ENCODE data around the gene PA2G4.
A peak's percentile ranks its signal among the peaks of the same experiment; 100 is the strongest.
"Not testable (repeated sequence)": the region's sequence is repeated elsewhere in the genome, so short reads cannot be mapped to it uniquely, and the experiment has no call there.

PA2G4 gene

DNA sequence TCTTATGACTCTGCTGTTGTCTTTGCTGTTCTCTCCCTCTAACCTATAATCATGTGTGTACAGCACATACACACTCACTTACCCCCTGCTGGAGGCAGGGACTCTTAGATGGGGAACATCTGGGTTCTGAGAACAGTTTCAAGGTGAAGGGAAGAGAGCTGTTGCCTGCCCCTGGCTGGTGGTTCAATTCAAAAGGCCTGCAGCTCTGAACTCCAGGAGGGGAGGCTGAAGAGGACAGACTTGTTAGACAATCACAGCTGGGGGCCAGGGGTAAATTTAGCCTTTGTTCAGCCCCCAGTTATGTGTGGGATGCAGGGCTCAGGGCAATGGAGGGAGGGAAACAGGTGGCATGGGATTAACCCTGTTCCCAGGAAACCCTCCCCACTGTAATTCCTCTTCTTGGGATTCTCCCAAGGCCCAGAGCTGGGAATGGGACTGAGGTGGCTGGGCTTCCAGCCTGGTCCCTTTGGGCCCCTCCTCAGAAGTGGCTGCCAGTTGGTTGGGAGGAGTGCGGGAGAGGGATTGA is 50.0 kb downstream of the PA2G4 start:
- DNase-seq (ENCODE audit: low read depth): no peak

DNA sequence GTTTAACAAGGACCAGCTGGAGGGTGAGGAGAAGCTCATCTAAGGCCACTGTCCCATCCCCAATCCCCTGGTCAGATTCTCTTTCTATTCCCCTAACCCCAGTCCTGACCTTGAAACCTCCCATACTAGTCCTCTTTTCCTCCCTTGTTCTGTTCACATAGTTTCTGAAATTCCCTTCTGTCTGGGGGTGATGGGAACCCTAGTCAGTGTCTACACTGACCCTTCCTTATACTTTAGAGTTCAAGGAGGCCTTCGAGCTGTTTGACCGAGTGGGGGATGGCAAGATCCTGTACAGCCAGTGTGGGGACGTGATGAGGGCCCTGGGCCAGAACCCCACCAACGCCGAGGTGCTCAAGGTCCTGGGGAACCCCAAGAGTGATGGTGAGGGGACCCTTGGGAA is 50.5 kb downstream of the PA2G4 start:
- no peak for DNase-seq (ENCODE audit: low read depth)

DNA sequence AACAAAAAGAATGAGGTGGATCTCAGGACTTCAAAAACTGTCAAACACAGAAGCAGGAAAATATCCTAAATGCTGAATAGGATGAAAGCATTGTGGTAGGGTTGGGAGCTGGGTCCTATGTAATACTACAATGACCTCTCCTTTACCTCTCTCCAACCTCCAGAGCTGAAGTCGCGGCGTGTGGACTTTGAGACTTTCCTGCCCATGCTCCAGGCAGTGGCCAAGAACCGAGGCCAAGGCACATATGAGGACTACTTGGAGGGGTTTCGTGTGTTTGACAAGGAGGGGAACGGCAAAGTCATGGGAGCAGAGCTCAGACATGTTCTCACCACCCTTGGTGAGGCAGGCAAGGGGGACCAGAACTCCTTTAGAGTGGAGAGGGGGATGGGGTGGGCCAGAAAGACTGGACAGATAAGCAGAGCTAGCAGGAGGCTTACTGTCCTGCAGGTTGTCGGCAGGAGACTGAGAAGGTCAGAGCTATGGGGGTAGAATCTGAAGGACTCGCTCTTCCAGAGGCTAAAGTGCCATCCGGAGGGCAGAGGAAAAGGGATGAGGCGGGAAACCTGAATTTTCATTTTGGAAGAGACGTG is 51.0 kb downstream of the PA2G4 start:
- no peak for DNase-seq (ENCODE audit: low read depth)

DNA sequence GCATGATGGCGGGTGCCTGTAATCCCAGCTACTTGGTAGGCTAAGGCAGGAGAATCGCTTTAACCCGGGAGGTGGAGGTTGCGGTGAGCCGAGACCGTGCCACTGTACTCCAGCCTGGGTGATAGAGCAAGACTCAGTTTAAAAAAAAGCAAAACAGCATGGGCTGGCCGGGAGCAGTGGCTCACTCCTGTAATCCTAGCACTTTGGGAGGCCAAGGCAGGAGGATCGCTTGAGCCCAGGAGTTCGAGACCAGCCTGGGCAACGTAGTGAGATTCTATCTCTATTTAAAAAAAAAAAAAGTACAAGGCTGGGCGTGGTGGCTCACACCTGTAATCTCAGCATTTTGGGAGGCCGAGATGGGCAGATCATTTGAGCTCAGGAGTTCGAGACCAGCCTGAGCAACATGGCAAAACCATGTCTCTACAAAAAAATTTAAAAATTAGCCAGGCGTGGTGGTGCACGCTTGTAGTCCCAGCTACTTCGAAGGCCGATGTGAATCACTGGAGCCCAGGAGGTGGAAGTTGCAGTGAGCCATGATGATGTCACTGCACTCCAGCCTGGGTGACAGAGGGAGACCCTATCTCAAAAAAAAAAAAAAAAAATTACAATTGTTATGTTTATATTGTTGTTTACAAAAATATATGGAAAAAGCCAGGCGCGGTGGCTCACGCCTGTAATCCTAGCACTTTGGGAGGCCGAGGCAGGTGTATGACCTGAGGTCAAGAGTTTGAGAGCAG is 52.3 kb downstream of the PA2G4 start:
- not testable (repeated sequence) for DNase-seq (ENCODE audit: low read depth)

DNA sequence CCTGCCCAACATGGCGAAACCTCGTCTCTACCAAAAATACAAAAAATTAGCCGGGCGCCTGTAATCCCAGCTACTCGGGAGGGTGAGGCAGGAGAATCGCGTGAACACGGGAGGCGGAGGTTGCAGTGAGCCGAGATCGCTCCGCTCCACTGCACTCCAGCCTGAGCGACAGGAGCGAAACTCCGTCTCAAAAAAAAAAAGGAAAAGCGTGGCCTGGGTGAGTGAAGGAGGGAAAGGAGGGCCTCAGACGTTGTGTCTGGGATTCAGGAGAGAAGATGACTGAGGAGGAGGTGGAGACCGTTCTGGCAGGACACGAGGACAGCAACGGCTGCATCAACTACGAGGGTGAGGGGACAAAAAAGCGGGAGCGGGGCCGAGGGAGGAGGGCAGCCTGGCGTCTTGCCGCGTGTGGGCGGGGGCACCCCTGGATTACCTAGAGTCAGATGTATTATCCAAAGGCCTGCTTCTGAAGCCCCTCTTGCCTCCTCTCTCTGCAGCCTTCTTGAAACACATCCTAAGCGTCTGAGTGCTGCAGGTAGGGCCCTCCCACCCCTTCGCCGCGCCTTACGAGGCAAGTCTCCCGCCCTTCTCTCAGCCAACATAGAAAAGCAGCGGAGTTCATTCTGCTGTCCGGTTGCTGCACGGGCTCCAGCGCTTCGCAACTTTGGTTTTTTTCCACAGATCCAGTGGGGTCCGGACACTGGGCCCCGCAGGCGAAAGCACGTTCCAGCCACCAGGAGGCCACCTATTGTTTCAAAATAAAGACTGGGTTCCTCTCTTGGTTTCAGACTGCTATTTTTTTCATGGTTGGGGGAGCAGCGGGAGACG is 53.1 kb downstream of the PA2G4 start:
- DNase-seq (ENCODE audit: low read depth): peak; percentile 37

DNA sequence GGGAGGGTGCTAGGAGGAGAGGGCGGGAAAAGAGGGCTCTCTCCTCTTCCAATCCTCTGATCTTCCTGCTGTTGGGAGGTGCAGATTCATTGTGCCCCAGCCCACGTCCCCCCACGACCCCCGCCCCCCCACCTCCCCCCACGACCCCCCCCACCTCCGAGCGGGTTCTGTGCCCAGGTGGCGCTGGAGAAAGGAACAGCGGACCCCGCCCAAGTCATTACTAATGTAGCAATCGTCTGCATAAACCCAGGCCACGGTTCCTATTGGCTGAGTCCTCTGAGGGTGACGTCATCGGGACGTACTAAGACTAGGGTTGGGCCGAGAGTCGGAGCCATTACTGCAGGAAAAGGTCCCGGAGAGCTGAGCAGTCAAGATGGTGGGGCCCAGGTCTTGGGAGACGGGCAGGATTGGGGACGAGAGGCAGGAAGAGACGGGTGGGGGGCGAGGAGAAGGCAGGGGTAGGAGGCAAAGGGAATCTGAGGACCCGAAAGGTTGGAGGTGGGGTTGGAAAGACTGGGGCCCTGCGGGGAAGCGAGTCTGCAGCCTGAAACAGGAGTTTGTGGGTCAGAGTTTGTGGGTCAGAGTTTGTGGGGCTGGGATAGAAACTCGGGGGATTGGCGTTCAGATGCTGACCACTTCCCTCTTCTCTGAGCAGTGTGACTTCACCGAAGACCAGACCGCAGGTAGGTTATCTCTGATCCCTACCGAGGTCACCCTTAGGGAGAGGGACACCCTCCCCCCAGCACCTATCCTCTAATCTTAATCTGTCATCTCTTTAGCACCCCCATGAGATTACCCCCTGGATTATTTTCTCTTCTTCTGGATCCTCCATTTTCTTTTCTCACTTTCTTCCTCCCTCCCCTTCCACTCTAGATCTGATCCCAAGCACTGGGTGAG is 53.9 kb downstream of the PA2G4 start, which contains the start of gene MYL6:
MYL6 (plus strand) TSS at position 331 of the 897 bp plus-strand sequence; CDS start at position 374, 43 bp downstream.
- DNase-seq (ENCODE audit: low read depth): peak; percentile 82

DNA sequence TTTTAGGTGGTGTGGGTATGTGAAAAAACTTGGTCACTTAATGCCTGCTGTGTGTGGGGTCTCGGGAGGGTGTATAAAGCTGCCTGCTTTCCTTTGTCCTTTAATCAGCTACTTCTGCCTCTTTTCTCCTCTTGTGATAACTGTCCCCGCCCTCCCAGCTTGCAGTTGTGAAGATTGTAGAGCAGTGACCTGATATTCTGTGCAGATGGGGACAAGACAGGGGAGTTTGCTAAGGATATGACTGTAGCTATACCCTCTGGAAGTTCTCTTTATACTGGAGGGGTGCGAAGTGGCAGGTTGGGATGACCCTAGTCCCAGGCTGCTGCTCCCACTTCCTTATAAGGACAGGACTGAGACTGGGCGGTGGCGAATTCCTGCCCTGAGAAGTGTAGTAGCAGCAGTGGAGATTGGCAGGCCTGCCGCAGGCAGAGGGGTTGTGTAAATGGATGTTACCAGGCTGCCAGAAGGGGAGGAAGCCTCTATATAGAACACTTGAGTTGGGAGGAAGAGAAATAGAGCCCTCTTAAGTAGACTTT is 54.6 kb downstream of the PA2G4 start:
- no peak for DNase-seq (ENCODE audit: low read depth)

DNA sequence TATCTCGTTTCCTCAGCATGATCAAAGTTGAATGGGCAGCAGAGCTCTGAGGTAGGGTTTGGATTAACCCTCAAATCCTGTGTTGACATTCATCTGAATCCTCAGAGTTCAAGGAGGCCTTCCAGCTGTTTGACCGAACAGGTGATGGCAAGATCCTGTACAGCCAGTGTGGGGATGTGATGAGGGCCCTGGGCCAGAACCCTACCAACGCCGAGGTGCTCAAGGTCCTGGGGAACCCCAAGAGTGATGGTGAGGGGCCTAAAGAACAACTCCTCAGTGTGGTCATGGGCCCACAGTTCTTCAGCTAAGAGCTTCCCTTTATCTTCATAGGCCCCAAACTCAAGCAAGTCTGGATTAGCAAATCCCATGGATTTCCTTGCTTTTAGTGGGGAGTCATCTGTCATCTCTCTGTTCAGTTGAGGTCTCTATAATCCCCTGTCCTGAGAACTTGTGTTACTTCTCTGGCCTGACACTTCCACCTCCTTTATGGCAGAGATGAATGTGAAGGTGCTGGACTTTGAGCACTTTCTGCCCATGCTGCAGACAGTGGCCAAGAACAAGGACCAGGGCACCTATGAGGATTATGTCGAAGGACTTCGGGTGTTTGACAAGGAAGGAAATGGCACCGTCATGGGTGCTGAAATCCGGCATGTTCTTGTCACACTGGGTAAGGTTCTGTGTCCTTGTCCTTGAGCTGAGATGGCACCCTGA is 55.3 kb downstream of the PA2G4 start:
- no peak for DNase-seq (ENCODE audit: low read depth)

DNA sequence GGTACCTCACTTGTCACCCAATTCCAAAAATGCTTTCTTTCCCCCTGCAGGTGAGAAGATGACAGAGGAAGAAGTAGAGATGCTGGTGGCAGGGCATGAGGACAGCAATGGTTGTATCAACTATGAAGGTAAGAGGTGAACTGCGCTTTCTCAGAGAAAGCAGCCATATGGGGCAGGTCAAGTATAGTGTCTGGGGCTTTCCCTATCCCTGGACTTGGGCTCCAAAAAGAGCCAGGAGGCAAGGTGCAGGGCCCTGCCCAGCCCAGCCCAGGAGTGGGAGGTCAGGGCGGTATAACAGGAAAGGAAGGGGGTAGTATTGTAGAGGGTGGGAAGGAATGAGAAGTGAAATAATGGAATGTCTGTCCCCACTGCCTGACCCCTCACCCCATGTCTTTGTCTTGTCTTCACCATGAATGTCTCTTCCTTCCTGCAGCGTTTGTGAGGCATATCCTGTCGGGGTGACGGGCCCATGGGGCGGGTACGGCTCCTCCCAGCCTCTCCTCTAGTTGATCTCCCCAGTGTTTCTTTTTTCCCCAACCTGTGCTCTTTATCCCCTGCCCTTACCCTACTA is 55.9 kb downstream of the PA2G4 start:
- DNase-seq (ENCODE audit: low read depth): peak; percentile 47

DNA sequence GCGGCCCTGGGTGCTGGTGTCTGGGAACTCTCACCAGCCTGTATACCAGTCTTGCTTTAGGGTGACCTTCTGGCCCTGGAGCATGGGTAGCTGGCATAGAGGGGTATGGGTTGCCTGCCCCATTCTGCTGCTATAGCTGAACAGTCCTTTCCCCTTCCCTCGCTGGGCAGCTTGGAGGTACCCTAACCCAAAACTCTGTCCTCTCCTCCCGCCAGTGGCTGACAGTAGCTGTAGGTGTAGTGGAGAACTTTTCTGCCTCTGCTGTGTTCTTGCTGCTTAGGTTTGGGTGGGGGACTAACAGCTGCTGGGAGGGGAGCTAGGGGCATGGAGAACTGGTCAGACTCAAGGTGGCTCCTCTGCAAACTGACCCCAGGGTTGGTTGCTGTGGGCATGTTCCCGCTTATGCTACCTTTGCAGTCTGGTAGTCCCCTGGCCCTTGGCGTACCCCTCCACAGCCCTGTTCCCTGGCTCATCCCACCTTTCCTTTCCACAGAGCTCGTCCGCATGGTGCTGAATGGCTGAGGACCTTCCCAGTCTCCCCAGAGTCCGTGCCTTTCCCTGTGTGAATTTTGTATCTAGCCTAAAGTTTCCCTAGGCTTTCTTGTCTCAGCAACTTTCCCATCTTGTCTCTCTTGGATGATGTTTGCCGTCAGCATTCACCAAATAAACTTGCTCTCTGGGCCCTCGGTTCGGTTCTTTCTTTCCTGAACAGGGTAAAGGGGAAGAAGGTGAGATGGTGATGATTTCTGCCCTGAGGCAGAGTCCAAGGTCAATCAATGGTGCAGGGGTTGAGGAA is 56.7 kb downstream of the PA2G4 start:
- DNase-seq (ENCODE audit: low read depth): no peak

DNA sequence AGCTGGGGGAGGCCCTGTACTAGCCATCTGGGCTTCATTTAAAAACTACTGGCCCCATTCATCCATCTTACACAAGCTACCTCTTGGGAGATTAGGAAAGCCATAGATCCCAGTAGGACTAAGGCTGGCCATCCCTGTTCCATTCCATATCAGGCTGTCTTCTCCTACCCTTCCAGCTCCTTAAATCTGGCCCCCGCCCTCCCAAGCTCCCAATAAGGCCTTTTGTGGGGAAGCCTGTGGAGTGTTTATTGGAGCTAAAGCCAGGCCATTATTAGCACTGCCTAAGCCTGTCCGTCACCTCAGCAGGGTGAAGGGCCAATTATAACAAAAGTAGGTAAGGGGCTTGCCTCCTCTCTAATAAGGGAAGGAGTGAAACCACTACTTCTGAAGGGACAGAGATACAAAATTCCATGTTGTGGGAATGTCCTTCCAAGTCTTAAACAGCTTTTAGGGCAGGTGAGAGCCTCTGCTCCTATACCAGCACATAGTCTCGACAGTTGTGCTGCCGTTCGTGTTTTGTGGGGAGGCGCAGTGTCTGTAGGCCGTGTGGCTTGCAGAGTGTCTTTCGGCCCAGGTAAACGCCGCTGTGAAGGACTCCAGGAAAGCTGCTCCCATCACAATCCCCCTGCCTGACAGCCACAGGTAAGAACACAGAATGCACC is 57.5 kb downstream of the PA2G4 start:
- DNase-seq (ENCODE audit: low read depth): no peak

DNA sequence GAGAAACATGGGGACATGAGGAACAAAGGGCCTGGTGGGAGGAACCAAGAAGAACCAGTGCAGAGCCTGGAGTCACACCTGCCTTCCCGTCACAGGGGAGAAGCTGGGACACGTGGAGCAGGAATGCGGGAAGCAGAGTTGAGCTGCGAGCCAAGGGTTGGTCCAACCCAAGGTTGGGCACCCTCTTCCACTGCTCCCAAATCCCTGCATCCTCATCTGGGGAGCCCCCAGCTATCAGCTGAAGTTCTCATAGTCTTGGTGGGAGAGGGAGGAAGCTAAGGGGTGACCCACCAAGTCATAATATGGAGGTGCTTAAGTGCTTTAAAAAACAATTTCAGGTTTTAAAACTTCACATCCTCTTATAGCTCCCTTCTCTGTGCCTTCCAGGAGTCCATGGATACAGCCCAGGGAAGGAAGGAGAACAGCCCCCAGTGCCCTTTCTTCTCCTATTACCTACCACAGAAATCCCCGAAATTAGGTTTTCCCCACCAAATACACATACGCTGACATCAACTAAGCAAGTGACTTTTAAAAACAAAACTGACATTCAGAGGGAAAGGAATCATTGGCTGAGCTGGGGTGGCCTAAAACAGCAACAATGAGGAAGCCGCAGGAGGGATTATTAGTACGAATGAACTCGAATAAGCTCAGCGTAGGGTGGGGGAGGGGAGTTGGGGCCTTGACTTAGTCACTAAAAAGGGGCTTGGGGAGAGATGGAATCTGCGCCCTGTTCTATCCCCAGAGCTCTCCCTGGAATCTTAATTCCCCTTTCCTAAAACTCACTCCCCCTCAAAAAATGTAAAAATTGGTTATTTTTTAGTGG is 58.3 kb downstream of the PA2G4 start:
- DNase-seq (ENCODE audit: low read depth): no peak
